A673 (cell line): ENCODE results near the gene NRP2. TPM values are rescaled to one million over a fixed set of nuclear protein-coding genes. Genes with fewer than 3 reads are reported as not detected.

ENCODE experiments used
- BruUV-seq: library from RNA; stranded (reverse); fragments of 400-500 nt; replicated peaks from 2 replicates; lab custom pipeline; 2021; lab: Mats Ljungman, UMichigan
- CTCF ChIA-PET: fragments of 300-600 bp; sonication (Branson Sonifier 250); formaldehyde crosslinking; loops from one replicate; lab custom pipeline; 2022; ENCODE audit warnings: antibody characterized with exemption; lab: Charles Lee
- POLR2A ChIA-PET: fragments of 300-600 bp; sonication (Branson Sonifier 250); formaldehyde crosslinking; loops from one replicate; lab custom pipeline; 2022; ENCODE audit warnings: antibody characterized with exemption; ENCODE audit not compliant: low non-redundant PET; lab: Charles Lee
- DNase-seq: peaks from one replicate; pipeline ENCODE4 v3.0.0-alpha.2; 2015; ENCODE audit warnings: low spot score
- H3K27ac ChIP-seq: fragments of 200-600 bp; sonication (generic); 2 replicates; pipeline ENCODE4 v1.5.1; 2016; ENCODE audit warnings: mixed run types, low read depth, mild to moderate bottlenecking, mixed read lengths, antibody characterized with exemption, low read length; ENCODE audit not compliant: poor library complexity, severe bottlenecking
- H3K27me3 ChIP-seq: fragments of 200-600 bp; sonication (generic); replicated peaks from 2 replicates; pipeline ENCODE4 v1.6.1; 2017; ENCODE audit warnings: mixed run types, low read depth, mild to moderate bottlenecking, mixed read lengths, antibody characterized with exemption, low read length; ENCODE audit not compliant: insufficient read depth, poor library complexity
- H3K36me3 ChIP-seq: fragments of 200-600 bp; sonication (generic); 2 replicates; pipeline ENCODE4 v1.6.1; 2016; ENCODE audit warnings: mixed run types, mild to moderate bottlenecking, mixed read lengths, antibody characterized with exemption, low read length; ENCODE audit not compliant: insufficient read depth, poor library complexity, severe bottlenecking
- H3K4me1 ChIP-seq: fragments of 200-600 bp; sonication (generic); 2 replicates; pipeline ENCODE4 v1.6.1; 2017; ENCODE audit warnings: mixed run types, mild to moderate bottlenecking, mixed read lengths, antibody characterized with exemption, low read length; ENCODE audit not compliant: insufficient read depth, poor library complexity, severe bottlenecking
- H3K4me3 ChIP-seq: fragments of 200-600 bp; sonication (generic); 2 replicates; pipeline ENCODE4 v1.5.1; 2016; ENCODE audit warnings: low read depth, mixed run types, mild to moderate bottlenecking, mixed read lengths, low read length; ENCODE audit not compliant: poor library complexity, severe bottlenecking
- H3K9me3 ChIP-seq: fragments of 200-600 bp; sonication (generic); 2 replicates; pipeline ENCODE4 v1.6.1; 2016; ENCODE audit warnings: mixed run types, low read depth, mild to moderate bottlenecking, mixed read lengths, antibody characterized with exemption, low read length; ENCODE audit not compliant: poor library complexity, severe bottlenecking
- CTCF ChIP-seq: fragments of 300-800, 200-600 bp; sonication (generic); conservative IDR thresholded peaks from 2 replicates; pipeline ENCODE4 v1.5.1; 2017; ENCODE audit warnings: low read depth, mild to moderate bottlenecking, antibody characterized with exemption, low read length, moderate library complexity, mixed read lengths
- EZH2 ChIP-seq: fragments of 200-600 bp; sonication (generic); IDR thresholded peaks from 2 replicates; pipeline ENCODE4 v1.6.1; 2017; ENCODE audit warnings: borderline replicate concordance, low read depth, mild to moderate bottlenecking, mixed read lengths, antibody characterized with exemption, low read length; ENCODE audit not compliant: poor library complexity, severe bottlenecking
- intact Hi-C: fragments of 100-400 bp; cut with micrococcal nuclease; formaldehyde crosslinking; loops from one replicate; pipeline ENCODE4 v1.10.0; 2022; ENCODE audit not compliant: unreplicated experiment
- total RNA-seq: library from RNA; stranded (reverse); gene quantifications from 2 replicates; pipeline ENCODE4 v1.2.3, GENCODE V29; 2021

The NRP2 gene
- total RNA-seq, 1 experiment from 2014 or later, result 4.0 TPM

- DNase-seq, result no peak
- Histone ChIP-seq H3K9me3 (no peaks in the 10 kb centered on the region), H3K4me1 (peaks cover 12% of the 10 kb centered on the region), H3K27me3 (no peaks in the 10 kb centered on the region), H3K4me3 (no peak overlapping the region), H3K36me3 (no peaks in the 10 kb centered on the region), H3K27ac (no peak overlapping the region)
- intact Hi-C loops, result loop anchor here (5.0 kb wide), 1 partner anchor 1438 kb away; no protein-coding TSS in a partner anchor
- CTCF ChIA-PET, result no interaction called here
- POLR2A ChIA-PET, result no interaction called here
- BruUV-seq, result no TSS peak
- TF ChIP-seq CTCF (no peak), EZH2 (no peak)
Measured at GRCh38 chr2:205765151-205765550, 82.8 kb downstream of the NRP2 start.

GRCh38 chr2:205766779-205767359 lies 84.6 kb downstream of the NRP2 start:
- POLR2A ChIA-PET, result no interaction called here
- intact Hi-C loops, result loop anchor here (1.0 to 5.0 kb wide), 3 partner anchors 118 to 1440 kb away; no protein-coding TSS in a partner anchor
- H3K27ac ChIP-seq, result no peak overlapping the region
- DNase-seq, result peak; percentile 73
- no peaks in the 10 kb centered on the region for H3K9me3 ChIP-seq
- peaks cover 17% of the 10 kb centered on the region for H3K4me1 ChIP-seq
- H3K4me3 ChIP-seq, result no peak overlapping the region
- BruUV-seq, result no TSS peak
- CTCF ChIA-PET, result no interaction called here
- no peaks in the 10 kb centered on the region for H3K36me3 ChIP-seq
- TF ChIP-seq EZH2, result no peak
- peak; percentile 88 for TF ChIP-seq CTCF
- no peaks in the 10 kb centered on the region for H3K27me3 ChIP-seq

- H3K4me1 ChIP-seq, result peaks cover 19% of the 10 kb centered on the region
- CTCF ChIA-PET, result no interaction called here
Measured at GRCh38 chr2:205767617-205768016, 85.3 kb downstream of the NRP2 start.

More at GRCh38 chr2:205767617-205768016, 85.3 kb downstream of the NRP2 start:
- POLR2A ChIA-PET, result no interaction called here
- intact Hi-C loops, result loop anchor here (2.0 to 5.0 kb wide), 3 partner anchors 81 to 1440 kb away; no protein-coding TSS in a partner anchor
- H3K4me3 ChIP-seq, result no peak overlapping the region
- H3K27me3 ChIP-seq, result no peaks in the 10 kb centered on the region
- BruUV-seq, result no TSS peak
- H3K36me3 ChIP-seq, result no peaks in the 10 kb centered on the region
- DNase-seq, result no peak
- H3K9me3 ChIP-seq, result no peaks in the 10 kb centered on the region
- no peak overlapping the region for H3K27ac ChIP-seq
- TF ChIP-seq CTCF (no peak), EZH2 (no peak)
